Gastroesophageal sphincter (tissue), 3 donors: ENCODE measurements around the gene EBF4.

Experiments used
- EP300 ChIP-seq: sonication (generic); formaldehyde crosslinking; IDR thresholded peaks from one replicate; pipeline ENCODE4 v1.6.1; 2017; ENCODE audit warnings: antibody characterized with exemption, mild to moderate bottlenecking
- TF ChIP-seq, protein P1 (sequence below), 4 experiments: fragments of 200-600 bp in 2 of 4; fragments of 450-650 bp in 2 of 4; sonication (generic) in 1 of 4; IDR thresholded peaks; one replicate each; pipeline ENCODE4 v1.5.1; 2017 to 2019; ENCODE audit warnings: antibody characterized with exemption in 4 of 4, mild to moderate bottlenecking in 2 of 4, moderate library complexity in 2 of 4

DNA sequence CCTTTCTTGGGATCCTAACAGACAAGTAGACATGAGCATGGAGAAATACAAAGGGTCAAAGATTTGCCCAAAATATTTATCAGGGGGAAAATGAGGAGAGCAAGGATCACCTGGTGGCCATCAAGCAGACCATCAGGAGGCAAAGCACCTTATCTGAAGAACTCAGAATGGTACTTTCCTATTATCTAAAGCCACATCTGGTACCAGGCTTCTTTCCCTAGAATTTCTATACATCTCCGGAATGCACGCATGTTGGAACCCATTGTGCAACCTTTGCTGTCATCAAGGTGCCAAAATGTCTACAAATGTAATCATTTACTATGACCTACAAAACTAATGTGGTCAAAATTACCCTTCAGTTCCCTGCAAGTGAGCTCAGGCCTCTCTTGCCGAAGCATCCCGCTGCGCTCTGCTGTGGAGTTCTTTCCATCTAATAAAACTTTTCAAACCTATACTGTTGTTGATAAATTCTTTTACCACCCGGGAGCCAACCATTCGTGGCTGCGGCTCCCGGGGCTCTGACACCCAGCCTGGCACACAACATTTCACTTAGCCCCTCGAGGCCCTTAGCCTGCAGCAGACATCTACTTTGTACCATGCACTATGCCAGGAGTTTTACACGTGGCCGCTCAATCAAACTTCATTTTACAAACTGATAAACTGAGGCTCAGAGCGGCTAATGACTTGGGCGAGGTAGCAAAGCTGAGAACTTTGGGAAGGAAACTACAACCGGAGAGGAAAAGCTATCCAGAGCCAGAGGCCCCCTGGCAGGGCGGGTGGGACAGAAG is 111.7 kb downstream of the EBF4 start:
- TF ChIP-seq, protein P1, sequence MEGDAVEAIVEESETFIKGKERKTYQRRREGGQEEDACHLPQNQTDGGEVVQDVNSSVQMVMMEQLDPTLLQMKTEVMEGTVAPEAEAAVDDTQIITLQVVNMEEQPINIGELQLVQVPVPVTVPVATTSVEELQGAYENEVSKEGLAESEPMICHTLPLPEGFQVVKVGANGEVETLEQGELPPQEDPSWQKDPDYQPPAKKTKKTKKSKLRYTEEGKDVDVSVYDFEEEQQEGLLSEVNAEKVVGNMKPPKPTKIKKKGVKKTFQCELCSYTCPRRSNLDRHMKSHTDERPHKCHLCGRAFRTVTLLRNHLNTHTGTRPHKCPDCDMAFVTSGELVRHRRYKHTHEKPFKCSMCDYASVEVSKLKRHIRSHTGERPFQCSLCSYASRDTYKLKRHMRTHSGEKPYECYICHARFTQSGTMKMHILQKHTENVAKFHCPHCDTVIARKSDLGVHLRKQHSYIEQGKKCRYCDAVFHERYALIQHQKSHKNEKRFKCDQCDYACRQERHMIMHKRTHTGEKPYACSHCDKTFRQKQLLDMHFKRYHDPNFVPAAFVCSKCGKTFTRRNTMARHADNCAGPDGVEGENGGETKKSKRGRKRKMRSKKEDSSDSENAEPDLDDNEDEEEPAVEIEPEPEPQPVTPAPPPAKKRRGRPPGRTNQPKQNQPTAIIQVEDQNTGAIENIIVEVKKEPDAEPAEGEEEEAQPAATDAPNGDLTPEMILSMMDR (IDR thresholded peaks at IDR 0.05), result no peak
- no peak for TF ChIP-seq EP300
